GM18868 (cell line): Measurements from ENCODE around the gene MPHOSPH9.
"Not testable (repeated sequence)": the region's sequence is repeated elsewhere in the genome, so short reads cannot be mapped to it uniquely, and the experiment has no call there.

ENCODE experiments used
- ATAC-seq: cut with Tn5 transposase; IDR thresholded peaks from one replicate; pipeline ENCODE4 v1.9.1; 2021; ENCODE audit warnings: mild to moderate bottlenecking, moderate library complexity; ENCODE audit not compliant: unreplicated experiment

Gene MPHOSPH9

GRCh38 chr12:123231931-123232330, 1.0 kb downstream of the MPHOSPH9 start:
- ATAC-seq: no peak

GRCh38 chr12:123229051-123229450, 3.9 kb downstream of the MPHOSPH9 start:
- no peak for ATAC-seq

DNA sequence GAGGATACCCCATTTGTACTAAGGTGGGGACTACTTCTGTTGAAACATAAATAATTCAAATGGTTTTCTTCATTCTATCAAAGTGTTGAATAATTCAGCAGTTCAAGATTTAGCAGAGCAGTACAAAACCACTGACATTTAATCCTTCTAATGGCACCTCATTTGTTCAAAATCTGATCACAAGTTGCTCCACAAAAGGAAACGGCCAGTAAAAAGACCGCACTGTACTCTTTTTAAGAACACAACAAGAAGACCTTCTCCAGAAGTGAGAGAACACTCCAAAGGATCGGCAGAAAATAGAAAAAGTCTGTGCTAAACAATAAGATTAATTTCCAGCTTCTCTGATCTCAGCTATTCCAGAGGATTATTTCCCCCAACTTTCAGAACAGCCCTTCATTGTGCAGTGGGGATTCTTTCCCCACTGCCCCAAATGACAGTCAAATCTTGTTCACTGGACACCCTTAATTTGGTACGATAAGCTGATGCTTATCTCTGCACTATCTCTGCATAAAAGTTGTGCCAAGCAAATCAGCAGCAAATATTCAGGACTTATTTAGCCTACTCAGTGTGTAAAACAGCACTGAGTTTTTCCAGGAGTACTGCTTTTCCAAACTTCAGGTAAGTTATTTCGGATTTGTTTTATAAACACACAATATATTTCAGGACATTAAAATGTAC, 5.2 kb downstream of the MPHOSPH9 start:
- no peak for ATAC-seq

DNA sequence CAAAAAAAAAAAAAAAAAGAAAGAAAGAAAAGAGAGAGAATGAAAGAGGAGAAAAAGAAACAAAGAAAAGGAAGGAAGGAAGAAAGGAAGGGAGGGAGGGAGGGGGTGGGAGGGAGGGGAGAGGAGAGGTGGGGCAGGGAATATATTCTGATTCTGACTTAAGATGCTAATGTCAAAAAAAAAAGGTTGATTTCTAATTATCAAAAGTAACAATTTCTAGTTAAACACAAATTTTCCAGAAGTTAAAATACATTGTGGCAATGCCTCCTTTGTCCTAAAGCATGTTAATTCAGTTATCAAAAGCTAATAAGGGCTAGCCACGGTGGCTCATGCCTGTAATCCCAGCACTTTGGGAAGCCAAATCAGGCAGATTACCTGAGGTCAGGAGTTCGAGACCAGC, 7.5 kb downstream of the MPHOSPH9 start:
- no peak for ATAC-seq

GRCh38 chr12:123223241-123223668, 9.7 kb downstream of the MPHOSPH9 start:
- no peak for ATAC-seq

DNA sequence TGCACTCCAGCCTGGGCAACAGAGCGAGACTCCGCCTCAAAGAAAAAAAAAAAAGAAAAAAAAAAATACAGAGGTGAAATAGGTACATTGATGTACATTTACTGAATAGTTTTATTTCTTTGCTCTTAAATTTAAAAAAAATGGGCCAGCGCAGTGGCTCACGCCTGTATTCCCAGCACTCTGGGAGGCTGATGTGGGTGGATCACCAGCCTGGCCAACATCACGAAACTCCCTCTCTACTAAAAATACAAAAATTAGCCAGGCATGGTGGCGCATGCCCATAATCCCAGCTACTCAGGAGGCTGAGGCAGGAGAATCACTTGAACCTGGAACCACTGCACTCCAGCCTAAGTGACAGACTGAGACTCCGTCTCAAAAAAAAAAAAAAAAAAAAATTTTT, 25.1 kb downstream of the MPHOSPH9 start:
- not testable (repeated sequence) for ATAC-seq

GRCh38 chr12:123206794-123207193, 26.1 kb downstream of the MPHOSPH9 start:
- ATAC-seq: not testable (repeated sequence)

DNA sequence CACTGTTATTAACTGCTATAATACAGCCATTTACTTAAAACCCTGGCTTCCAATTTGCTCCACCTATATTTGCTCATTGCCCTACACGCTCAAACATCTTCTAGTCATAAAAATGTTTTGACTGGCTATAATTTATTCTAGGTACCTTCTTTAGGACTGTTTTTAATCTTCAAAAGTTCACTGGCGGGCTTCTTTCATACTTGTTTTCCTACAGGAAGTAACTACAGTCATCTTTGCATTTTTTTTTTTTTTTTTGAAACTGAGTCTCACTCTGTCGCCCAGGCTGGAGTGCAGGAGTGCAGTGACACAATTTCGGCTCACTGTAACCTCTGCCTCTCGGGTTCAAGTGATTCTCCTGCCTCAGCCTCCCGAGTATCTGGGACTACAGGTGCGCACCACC, 32.5 kb downstream of the MPHOSPH9 start:
- no peak for ATAC-seq

GRCh38 chr12:123199936-123200335, 33.0 kb downstream of the MPHOSPH9 start:
- ATAC-seq: no peak

DNA sequence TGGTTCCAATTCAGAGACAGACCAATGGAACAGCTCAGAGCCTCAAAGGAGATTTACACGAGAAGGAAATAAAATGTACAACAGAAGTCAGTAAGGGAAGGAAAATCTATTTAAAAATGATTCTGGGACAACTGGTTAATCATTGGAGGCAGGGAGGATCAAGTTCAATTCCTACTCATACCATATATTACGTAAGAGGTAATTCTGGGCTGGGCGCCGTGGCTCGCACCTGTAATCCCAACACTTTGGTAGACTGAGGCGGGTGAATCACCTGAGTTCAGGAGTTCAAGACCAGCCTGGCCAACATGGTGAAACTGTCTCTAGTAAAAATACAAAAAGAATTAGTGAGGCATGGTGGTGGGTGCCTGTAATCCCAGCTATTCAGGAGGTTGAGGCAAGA, 45.3 kb downstream of the MPHOSPH9 start:
- no peak for ATAC-seq

GRCh38 chr12:123180171-123180570, 52.8 kb downstream of the MPHOSPH9 start:
- no peak for ATAC-seq

GRCh38 chr12:123171967-123172366, 61.0 kb downstream of the MPHOSPH9 start:
- no peak for ATAC-seq

GRCh38 chr12:123167329-123167728, 65.6 kb downstream of the MPHOSPH9 start:
- ATAC-seq: no peak

DNA sequence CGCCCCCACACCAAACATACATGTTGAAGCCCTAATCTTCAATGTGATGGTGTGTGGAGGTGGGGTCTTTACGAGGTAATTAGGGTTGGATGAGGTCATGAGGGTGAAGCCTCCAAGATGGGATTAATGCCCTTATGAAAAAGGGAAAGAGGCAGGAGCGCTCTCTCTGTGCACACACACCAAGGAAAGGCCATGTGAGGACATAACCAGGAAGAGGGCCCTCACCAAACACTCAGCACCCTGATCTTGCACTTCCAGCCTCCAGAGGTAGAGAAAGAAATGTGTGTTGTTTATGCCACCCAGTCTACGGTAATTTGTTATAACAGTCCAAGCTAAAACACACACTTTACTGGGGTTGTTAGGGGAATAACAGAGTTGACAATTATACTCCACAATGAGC, 67.4 kb downstream of the MPHOSPH9 start:
- ATAC-seq: no peak

DNA sequence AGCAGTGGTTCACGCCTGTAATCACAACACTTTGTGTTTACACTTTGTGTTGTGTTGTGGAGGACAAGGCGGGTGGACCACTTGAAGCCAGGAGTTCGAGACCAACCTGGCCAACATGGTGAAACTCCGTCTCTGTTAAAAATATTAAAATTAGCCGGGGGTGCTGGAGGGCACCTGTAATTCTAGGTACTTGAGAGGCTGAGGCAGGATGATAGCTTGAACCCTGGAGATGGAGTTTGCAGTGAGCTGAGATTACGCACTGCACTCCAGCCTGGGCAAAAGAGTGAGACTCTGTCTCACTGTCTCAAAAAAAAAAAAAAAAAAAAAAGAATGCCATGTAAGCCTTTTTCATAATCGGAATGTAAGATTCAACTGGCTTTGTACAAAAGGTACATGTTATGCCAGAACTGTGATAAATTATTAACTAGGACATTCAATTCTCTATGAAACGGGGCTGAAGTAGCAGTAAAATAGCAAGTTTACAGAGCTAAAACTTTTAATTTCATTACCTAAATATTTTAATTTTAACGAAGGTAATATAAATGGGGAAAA, 68.2 kb downstream of the MPHOSPH9 start:
- ATAC-seq: no peak

DNA sequence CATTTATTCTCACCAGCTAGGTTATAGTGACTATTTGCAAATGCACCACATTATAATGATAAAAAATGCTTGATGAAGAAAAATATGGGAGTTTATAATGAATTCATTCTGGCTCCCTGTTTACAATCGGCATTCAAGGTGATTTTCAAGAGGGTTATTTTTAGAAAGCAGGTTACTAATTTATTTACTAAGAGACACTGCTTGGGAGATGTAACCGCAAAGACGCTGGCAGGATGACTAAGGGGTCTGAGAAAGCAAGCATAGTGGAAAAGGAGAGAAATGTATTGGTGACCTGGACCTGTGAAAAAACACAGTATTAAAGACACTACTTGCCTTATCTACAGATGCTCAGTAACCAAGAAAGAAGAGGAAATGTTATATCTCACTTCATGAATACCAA, 68.7 kb downstream of the MPHOSPH9 start:
- no peak for ATAC-seq

GRCh38 chr12:123163227-123163626, 69.7 kb downstream of the MPHOSPH9 start:
- no peak for ATAC-seq

- no peak for ATAC-seq
These were observed 72.0 kb downstream of the MPHOSPH9 start for GRCh38 chr12:123160801-123161487.

DNA sequence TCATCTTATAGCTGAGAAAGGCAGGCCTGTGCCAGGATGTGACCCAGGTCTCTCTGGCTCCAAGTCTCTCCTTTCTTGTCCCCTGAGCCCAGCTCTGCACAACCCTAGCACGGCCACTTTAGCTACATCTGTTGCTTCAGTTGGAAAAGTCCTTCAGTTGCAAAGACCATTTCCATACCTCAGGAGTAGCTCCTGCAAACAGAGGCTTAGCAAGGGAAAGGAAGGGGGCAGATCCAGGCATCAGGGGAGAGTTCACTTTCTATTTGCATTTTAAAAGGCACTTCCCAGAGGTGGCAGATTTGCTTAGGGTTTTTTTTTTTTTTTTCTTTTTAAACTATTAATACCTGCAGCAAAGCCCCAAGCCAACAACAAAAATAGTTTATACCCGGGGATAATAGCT, 79.0 kb downstream of the MPHOSPH9 start:
- ATAC-seq: no peak

GRCh38 chr12:123152833-123153232, 80.1 kb downstream of the MPHOSPH9 start:
- ATAC-seq: no peak

DNA sequence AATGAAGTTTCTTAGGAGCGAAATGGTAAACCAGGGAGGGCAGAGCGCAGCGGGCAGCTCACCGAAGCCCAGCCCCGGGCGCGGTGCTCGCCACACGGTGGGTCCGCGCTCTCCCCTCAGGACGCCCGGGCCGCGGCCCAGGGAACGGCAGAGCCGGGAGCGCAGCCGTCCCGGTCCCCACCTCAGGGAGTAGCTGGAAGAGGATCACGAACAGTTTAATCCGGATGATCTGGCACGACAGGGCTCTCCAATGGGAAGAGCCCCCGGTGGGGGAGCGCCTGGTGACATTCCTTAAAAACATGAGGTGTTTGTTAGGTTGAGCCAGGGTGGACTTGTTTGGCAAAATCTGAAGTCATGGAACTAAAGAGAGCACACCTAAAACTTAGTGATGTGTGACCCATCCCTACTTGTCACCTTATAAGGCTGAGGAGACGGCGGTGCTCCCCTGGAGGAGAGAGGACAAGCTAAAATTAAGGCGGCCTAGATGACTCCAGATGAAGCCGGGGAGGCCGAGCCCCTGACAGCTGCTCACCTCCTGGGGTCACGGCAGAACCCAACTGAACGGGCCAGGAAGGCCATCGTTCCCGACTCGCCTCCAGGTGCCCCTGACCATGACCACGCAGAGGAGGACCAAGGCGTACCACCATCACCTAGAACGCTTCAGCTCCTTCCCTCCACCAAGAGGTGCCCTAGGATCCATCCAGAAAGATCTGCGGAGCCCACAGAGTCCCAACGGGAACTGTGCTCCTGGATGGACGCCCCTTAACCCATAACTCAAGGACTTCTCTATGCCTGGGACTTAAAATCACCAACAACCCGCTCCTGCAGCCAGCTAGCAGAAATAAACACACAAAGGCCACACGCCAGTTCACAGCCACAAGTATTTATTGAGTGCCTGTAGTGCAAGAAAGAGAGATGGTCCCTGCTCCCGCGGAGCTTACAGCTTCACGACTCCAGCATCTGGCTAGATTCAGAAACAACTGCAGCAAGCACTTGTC, 81.2 kb downstream of the MPHOSPH9 start:
- ATAC-seq: no peak
